ENCODE data around the gene CRB3. TPM values are rescaled to one million over a fixed set of nuclear protein-coding genes. Genes with fewer than 3 reads are reported as not detected.
"Not testable (repeated sequence)": the region's sequence is repeated elsewhere in the genome, so short reads cannot be mapped to it uniquely, and the experiment has no call there.

Gene CRB3
- total RNA-seq, 2 experiments from 2014 or later = 2.1 to 2.5 TPM

DNA sequence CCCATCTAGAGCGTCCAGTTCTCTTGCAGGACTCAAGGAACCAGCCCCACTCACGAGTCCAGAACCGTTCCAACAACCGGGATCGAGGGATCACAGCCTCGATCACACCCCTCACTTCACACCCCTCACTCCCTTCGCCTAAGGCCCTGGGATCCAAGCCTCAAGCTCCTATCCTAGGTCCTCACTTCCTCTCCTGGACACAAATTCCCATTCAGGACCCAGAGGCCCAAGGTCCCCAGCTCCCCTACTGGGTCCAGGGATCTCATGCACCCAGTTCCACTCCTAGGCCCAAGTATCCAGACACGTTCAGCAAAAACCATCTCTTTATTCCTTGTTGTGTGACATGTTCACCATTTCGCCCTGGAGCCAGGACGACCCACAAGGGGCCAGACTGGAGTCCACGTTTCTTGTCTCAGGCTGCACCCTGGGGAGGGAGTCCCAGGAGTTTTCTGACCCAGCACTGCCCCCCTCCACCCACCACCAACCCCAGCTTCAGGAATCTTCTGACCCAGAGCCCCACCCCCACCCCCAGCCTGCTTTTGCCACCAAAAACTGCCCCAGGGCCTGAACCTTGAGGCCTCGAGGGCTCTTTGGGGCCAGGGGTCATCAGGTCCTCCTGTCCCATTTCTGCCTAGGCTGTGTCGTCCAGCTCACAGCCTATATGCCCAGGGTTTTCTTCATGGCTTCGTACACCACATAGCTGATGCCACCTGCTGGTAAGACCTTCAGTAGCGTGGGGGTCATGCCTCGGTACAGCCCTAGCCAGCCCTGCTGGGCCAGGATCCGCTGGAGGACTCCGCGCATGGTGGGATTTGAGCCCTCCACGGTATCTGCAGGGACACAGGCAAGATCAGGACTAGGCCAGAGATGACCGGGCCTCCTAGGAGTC is 38.1 kb upstream of the CRB3 start:
- Mint-ChIP-seq H3K9me3 (peaks cover 3% of the 10 kb centered on the region), H3K36me3 (peaks cover 28% of the 10 kb centered on the region), H3K27me3 (no peaks in the 10 kb centered on the region), H3K4me3 (peak overlapping the region; percentile 72), H3K27ac (peak overlapping the region; percentile 95), H3K4me1 (peaks cover 24% of the 10 kb centered on the region)
- no peak for DNase-seq

DNA sequence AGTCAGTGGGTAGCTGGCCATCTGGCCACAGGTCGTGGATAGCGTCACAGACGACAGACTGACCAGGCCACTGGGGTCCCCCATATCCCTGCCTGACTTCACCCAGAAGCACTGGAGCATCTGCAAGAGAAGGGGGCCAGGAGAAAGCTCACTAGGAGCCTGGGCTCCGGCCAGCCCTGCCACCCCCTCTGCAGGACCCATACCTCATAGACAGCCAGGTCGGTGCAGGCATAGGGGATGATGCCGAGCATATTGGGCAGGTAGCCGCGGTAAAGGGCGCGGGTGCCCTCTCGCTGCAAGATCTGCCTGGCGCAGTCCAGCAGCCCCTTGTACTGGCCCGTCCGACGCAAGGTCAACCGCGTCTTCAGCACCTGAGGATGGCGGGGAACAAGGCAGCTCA is 36.9 kb upstream of the CRB3 start:
- Mint-ChIP-seq H3K9me3 (peaks cover 3% of the 10 kb centered on the region), H3K27ac (no peak overlapping the region), H3K36me3 (peaks cover 30% of the 10 kb centered on the region), H3K4me1 (peaks cover 24% of the 10 kb centered on the region), H3K4me3 (no peak overlapping the region), H3K27me3 (no peaks in the 10 kb centered on the region)
- DNase-seq = no peak

DNA sequence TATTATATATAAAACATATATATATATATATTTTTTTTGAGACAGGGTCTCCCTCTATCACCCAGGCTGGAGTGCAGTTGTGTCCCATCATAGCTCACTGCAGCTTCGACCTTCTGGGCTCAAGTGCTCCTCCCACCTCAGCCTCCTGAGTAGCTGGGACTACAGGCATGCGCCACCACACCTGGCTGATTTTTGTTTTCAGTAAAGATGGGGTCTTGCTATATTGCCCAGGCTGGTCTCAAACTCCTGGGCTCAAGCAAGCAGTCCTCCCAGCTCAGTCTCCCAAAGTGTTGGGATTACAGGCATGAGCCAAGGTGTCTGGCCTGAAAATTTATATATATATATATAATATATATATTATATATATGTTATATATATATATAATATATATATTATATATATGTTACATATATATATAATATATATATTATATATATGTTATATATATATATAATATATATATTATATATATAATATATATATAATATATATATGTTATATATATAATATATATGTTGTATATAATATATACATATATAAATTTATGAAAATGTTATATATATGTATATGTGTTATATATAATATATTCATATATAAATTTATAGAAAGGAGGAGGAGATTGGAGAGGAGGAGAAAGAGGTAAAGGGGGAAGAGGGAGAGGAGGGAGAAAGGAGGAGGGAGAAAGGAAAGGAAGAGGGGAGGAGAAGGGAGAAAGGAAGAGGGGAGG is 35.2 kb upstream of the CRB3 start:
- peaks cover 14% of the 10 kb centered on the region for H3K36me3 Mint-ChIP-seq

DNA sequence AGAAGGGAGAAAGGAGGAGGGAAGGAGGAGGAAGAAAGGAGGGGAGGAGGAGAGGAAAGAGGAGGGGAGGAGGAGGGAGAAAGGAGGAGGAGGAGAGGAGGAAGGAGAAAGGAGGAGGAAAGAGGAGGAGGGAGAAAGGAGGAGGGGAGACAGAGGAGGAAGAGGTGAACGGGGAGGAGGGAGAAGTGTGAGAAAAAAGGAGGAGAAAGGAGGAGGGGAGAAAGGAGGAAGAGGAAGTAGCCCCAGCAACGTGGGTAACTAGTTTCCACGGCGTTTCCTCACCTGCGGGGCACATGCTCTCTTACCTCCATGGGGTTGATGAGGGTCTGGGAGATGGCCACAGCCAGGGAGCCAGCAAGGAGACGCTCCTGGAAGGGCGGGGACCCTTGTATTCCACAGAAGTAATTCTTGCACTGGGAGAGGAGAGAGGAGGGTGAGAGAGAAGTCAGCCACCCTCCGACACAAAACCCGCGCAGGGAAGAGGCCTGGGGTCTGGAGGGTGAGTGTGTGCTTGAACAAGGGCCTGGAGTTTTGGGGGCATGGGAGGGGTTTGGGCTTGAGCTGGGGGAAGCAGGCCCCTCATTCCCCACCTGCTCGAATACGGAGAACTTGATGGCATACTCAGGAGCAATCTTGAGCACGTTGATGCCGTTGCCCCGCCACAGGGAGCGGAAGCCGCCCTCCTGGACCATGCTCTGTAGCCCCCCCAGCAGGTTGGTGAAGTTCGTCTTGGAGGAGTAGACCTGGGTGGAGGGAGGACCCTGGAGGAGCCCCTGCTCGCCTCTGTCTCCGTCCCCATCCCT is 34.5 kb upstream of the CRB3 start:
- Mint-ChIP-seq H3K36me3 (peaks cover 14% of the 10 kb centered on the region), H3K4me3 (peak overlapping the region; percentile 81), H3K4me1 (peaks cover 11% of the 10 kb centered on the region), H3K27me3 (no peaks in the 10 kb centered on the region), H3K9me3 (peaks cover 3% of the 10 kb centered on the region), H3K27ac (peak overlapping the region; percentile 74)
- no peak for DNase-seq

More for the DNA sequence above, 35.2 kb upstream of the CRB3 start:
- H3K27me3 Mint-ChIP-seq, H3K9me3 Mint-ChIP-seq, H3K27ac Mint-ChIP-seq, DNase-seq, H3K4me3 Mint-ChIP-seq: not testable (repeated sequence)
- peaks cover 11% of the 10 kb centered on the region for H3K4me1 Mint-ChIP-seq

DNA sequence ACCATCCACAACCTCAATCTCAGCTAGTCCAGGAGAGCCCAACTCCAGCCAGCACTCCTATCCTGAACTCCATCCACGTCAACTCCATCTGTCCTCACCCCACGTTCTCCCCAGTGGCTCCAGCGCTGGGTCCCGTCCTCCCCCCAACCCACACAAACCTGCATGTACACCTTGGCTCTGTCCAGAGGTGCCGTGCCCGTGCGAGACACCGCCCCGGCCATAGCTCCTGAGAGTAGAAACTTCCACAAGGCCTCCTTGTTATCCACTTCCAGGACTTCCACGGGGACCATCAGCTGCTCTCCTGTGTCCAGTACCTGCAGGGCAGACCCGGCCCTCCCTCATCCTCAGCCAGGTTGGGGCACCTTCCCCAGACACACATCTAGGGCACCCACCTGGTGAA is 32.2 kb upstream of the CRB3 start:
- H3K4me3 Mint-ChIP-seq = no peak overlapping the region
- DNase-seq = no peak
- peaks cover 9% of the 10 kb centered on the region for H3K36me3 Mint-ChIP-seq
- H3K4me1 Mint-ChIP-seq = peaks cover 6% of the 10 kb centered on the region
- no peak overlapping the region for H3K27ac Mint-ChIP-seq
- H3K9me3 Mint-ChIP-seq = no peaks in the 10 kb centered on the region
- no peaks in the 10 kb centered on the region for H3K27me3 Mint-ChIP-seq

DNA sequence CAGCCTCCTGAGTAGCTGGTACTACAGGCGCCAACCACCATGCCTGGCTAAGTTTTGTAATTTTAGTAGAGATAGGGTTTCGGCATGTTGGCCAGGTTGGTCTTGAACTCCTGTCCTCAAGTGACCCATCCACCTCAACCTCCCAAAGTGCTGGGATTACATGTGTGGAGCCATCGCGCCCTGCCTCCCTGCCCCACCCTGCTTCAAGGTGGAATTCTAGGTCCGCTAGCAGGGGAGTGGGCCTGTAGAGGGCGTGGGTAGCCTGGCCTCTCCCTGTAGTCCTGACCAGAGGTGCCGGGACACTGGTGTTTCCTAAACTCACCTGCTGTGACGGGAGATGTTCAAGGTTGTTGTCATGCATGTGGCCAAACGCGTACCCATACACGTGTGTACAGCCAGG is 30.9 kb upstream of the CRB3 start:
- no peaks in the 10 kb centered on the region for H3K27me3 Mint-ChIP-seq
- H3K4me1 Mint-ChIP-seq = peaks cover 6% of the 10 kb centered on the region
- H3K9me3 Mint-ChIP-seq = no peaks in the 10 kb centered on the region
- no peak overlapping the region for H3K27ac Mint-ChIP-seq
- no peak overlapping the region for H3K4me3 Mint-ChIP-seq
- peaks cover 9% of the 10 kb centered on the region for H3K36me3 Mint-ChIP-seq
- no peak for DNase-seq

DNA sequence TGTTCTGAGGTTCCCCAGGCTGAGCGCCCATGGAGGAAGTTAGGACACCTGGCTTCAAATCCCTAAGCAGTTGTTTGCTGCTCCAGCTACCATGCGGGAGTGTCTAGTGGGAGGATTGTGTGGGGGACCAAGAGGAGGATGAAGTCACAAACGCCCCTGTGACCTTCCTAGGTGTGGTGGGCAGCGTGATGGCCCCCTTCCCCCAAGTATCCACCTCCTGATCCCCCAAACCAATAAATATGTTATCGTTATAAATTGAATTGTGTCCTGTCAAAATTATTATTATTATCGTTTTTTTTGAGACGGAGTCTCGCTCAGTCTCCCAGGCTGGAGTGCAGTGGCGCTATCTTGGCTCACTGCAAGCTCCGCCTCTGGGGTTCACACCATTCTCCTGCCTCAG is 30.4 kb upstream of the CRB3 start, which contains the start of gene SLC25A41:
Gene SLC25A41 (minus strand): TSS at position 101 of the 400 bp plus-strand sequence. CDS start 70 bp downstream, at position 31.
- Mint-ChIP-seq H3K27me3 (no peaks in the 10 kb centered on the region), H3K27ac (no peak within 1 kb of the TSS), H3K4me3 (no peak within 1 kb of the TSS), H3K9me3 (no peaks in the 10 kb centered on the region), H3K36me3 (peaks cover 9% of the 10 kb centered on the region), H3K4me1 (peaks cover 6% of the 10 kb centered on the region)
- DNase-seq = no peak

DNA sequence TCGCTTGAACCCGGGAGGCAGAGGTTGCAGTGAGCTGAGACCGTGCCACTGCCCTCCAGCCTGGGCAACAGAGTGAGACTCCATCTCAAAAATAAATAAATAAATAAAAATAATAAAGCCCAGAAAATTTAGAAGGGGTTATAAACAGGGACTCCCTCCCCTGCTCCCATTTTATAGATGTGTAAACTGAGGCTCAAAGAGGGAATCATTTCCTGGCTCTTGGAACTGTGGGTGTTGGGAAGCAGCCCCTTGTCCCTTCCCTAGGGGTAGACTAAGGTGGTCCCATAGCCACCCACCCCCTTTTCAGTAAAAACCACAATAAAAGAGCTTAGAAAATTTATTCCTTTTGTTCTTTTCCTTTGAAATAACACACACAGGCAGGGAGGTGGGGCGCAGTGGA is 24.3 kb upstream of the CRB3 start:
- H3K27me3 Mint-ChIP-seq = no peaks in the 10 kb centered on the region
- H3K36me3 Mint-ChIP-seq = no peaks in the 10 kb centered on the region
- no peak for DNase-seq
- no peaks in the 10 kb centered on the region for H3K9me3 Mint-ChIP-seq
- H3K27ac Mint-ChIP-seq = no peak overlapping the region
- H3K4me3 Mint-ChIP-seq = no peak overlapping the region
- no peaks in the 10 kb centered on the region for H3K4me1 Mint-ChIP-seq

DNA sequence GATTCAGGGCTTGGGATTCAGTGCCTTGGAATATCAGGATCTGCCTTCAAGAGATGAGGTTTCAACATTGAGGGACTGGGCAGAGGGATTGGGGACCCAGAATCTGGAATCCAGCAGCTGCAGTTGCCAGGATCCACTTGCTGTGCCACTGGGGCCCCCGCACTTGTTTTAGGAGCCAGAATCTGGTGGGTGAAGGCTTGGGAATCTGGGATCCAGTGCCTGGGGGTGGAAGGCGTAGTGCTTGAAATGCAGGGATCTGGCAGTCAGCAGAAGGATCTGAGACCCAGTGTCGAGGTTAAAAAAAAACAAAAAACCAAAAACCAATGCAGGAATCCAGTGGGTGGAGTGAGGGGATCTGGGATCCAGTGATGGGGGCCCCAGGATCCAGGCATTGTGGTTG is 23.2 kb upstream of the CRB3 start:
- H3K4me1 Mint-ChIP-seq = no peaks in the 10 kb centered on the region

DNA sequence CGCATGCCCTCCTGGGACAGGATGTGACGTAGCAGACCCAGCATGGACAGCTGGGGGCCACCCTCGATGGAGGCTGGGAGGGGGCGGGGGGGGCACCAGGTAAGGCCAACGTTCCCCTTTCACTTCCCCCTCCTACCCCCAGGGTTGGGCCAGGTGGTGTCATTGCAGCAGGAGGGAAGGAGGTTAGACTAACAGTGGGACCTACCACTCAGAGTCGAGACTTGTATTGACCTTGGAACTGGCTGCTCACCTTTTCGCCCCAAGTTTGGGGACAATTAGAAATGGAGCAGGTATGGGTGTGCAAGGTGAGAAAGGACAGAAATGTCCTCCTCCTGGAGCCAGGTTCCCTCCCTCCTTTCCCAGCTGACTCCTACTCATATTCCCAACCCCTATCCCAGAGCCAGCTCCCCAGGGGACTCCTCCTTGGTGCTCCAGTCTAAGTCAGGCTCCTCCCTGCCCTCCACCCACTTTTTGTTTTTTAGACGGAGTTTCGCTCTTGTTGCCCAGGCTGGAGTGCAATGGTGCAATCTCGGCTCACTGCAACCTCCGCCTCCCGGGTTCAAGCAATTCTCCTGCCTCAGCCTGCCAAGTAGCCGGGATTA is 21.9 kb upstream of the CRB3 start:
- DNase-seq = no peak
- H3K27me3 Mint-ChIP-seq = no peaks in the 10 kb centered on the region
- no peaks in the 10 kb centered on the region for H3K9me3 Mint-ChIP-seq
- H3K27ac Mint-ChIP-seq = no peak overlapping the region
- no peak overlapping the region for H3K4me3 Mint-ChIP-seq
- H3K36me3 Mint-ChIP-seq = peaks cover 13% of the 10 kb centered on the region
- H3K4me1 Mint-ChIP-seq = no peaks in the 10 kb centered on the region

More for the DNA sequence above, 23.2 kb upstream of the CRB3 start:
- H3K27ac Mint-ChIP-seq = no peak overlapping the region
- no peak for DNase-seq
- H3K4me3 Mint-ChIP-seq = no peak overlapping the region
- H3K36me3 Mint-ChIP-seq = peaks cover 7% of the 10 kb centered on the region
- no peaks in the 10 kb centered on the region for H3K27me3 Mint-ChIP-seq
- no peaks in the 10 kb centered on the region for H3K9me3 Mint-ChIP-seq

DNA sequence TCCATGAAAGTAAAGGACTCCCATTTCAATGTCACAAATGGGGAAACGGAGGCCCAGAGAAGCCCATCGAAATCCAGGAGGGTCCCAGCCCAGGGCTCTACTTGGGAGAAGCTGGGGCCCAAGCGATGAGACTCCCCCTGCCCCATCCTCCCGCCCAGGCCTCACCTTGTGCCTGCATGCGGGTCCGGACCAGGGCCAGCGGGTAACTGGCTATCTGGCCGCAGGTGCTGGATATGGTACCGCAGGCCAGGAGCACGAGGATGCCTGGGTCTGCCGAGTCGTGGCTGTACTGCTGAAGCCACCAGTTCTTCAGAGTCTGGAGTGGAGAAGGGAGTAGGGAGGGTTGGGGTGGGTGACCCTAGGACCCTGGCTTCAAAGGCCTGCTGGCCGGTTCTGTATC is 20.1 kb upstream of the CRB3 start:
- Mint-ChIP-seq H3K4me3 (no peak overlapping the region), H3K9me3 (no peaks in the 10 kb centered on the region), H3K4me1 (no peaks in the 10 kb centered on the region), H3K27me3 (no peaks in the 10 kb centered on the region), H3K36me3 (peaks cover 13% of the 10 kb centered on the region), H3K27ac (no peak overlapping the region)
- DNase-seq = no peak

DNA sequence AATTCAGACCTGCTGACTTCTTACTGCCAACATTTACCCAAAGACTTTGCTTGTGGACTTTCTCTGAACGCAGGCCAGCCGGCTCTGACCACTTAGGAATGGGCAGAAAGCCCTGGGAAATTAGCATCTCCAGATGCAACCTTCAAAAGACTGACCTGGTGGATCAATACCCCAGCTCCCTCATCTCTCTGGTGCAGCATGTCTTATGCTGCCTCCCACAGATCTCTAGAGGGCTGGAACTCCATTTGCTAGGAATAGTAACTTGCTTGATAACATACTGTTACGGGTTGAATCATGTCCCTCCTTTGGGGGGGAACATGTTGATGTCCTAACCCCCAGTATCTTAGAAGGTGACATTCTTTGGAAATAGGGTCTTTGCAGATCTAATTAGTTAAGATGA is 17.6 kb upstream of the CRB3 start:
- no peaks in the 10 kb centered on the region for H3K9me3 Mint-ChIP-seq
- H3K36me3 Mint-ChIP-seq = peaks cover 17% of the 10 kb centered on the region
- DNase-seq = no peak
- no peak overlapping the region for H3K27ac Mint-ChIP-seq
- no peaks in the 10 kb centered on the region for H3K4me1 Mint-ChIP-seq
- H3K27me3 Mint-ChIP-seq = no peaks in the 10 kb centered on the region
- no peak overlapping the region for H3K4me3 Mint-ChIP-seq

DNA sequence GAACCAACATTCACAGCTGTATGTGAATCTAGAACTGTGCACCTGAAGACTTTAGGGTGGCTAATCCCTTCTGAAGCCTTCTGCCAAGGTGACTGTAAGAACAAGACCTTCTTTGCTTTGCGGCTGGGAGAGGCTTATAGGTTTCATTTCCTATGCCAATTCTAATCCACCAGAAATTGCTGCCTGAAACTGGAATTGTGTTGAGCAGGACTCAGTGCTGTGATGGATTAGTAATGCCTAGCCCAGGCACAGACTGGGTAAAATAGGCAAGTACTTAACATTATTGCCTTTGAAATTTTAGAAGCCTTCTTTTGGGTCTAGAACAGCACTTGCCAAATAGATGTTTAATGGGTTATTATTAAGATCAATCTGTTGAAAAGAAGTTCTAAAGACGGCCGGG is 16.0 kb upstream of the CRB3 start:
- no peak for DNase-seq
- no peak overlapping the region for H3K27ac Mint-ChIP-seq
- H3K4me3 Mint-ChIP-seq = no peak overlapping the region
- H3K9me3 Mint-ChIP-seq = no peaks in the 10 kb centered on the region
- peaks cover 25% of the 10 kb centered on the region for H3K36me3 Mint-ChIP-seq
- H3K4me1 Mint-ChIP-seq = no peaks in the 10 kb centered on the region
- no peaks in the 10 kb centered on the region for H3K27me3 Mint-ChIP-seq

DNA sequence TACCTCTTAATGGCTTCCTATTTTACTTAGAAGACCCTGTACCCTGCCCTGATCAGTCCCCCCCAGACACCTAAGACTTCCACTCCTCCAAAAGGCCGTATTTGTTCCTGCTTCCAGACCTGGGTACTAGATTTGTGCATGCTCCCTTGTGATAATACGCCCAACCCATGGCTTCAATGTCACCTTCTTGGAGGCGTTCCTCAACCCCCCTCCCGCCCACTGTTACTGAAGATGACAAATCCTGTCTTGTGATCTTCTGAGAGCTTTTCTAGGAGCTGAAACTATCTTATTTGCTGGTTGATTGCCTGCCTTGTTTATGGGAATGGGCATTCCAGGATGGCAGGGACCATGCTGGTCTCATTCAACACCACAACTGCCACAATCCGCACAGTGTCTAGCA is 13.9 kb upstream of the CRB3 start:
- H3K27ac Mint-ChIP-seq = no peak overlapping the region

More for the DNA sequence above, 13.9 kb upstream of the CRB3 start:
- no peak overlapping the region for H3K4me3 Mint-ChIP-seq
- H3K36me3 Mint-ChIP-seq = peaks cover 46% of the 10 kb centered on the region
- DNase-seq = no peak
- no peaks in the 10 kb centered on the region for H3K4me1 Mint-ChIP-seq
- H3K9me3 Mint-ChIP-seq = peaks cover 14% of the 10 kb centered on the region
- no peaks in the 10 kb centered on the region for H3K27me3 Mint-ChIP-seq

Data from activated naive CD8-positive, alpha-beta T cell treated with anti-CD3 and anti-CD28 coated beads for 36 hours (primary cell).